HG02759 (cell line): ENCODE measurements around the gene DBF4B.
"Not testable (repeated sequence)": the region's sequence is repeated elsewhere in the genome, so short reads cannot be mapped to it uniquely, and the experiment has no call there.

Experiments used
- ATAC-seq: cut with Tn5 transposase; IDR thresholded peaks from one replicate; pipeline ENCODE4 v1.9.1; 2021; ENCODE audit warnings: mild to moderate bottlenecking, moderate library complexity; ENCODE audit not compliant: unreplicated experiment

Gene DBF4B

DNA sequence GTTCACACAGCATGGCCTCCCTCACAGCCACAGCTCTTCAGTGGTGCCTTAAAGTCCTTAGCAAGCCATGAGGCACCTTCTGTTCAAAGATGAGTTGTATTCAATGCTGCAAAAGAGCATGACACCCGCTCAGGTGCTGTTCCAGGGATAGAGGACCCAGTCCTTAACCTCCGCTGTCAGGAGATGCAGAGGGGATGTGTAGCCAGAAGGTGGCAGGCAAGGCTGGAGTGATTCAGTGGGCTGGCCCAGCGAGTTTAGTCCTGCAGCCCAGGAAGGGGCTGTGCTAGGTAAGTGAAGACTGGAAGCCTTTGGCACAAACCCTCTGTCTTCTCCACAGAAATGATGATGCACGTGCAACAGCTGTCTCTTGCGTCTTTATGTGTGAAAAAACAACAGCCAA is 25.3 kb downstream of the DBF4B start:
- no peak for ATAC-seq

DNA sequence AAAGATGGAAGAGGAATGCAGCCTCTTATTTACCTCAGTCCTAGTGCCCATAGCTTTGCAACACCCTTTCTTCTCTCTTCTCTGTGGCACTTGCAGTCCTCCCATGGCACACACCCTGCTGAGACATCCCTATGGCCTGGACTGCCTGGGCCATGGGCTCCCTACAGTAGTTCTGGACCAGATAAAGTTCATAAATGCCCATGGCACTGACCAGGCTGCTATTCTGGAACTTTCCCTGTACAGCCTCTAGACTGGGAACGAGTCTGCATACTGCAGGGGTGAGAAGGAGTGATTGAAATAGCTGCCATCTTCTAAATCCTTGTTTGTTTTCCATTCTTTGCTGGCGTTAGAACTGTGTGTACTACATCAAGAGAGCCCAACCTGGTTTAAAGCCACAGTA is 25.8 kb downstream of the DBF4B start:
- no peak for ATAC-seq

DNA sequence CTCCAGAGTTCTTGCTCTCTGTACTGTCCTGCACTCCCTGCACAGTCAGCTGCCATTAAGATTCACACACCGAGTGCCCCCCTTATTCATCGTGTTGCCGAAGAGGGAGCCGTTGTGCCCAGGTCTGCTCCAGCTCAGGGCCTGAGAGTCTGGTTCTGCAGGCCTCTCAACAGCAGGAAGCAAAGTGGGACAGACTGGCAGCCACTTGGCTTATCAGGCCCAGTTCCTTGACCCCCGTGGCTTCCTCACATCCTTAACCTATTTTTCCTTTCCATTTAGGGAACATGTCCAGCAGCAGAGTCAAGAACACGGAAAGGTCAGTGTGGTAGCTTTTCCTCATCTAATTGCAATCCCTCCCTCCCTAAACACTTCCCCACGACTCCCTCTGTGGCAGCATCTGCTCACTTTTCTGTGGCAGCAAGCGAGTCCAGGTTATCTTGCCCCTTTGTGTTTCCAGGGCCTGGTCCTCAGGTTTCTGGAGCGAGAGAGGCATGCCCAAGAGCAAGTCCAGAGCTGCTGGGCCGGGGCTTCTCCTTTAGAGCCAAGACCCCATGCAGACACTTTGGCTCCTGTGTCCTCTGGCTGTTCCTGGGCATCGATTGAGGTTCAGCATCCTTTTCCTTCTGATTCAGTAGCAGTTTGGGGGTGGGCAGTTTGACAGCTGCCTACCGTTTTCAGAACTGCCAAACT is 28.2 kb downstream of the DBF4B start:
- no peak for ATAC-seq

DNA sequence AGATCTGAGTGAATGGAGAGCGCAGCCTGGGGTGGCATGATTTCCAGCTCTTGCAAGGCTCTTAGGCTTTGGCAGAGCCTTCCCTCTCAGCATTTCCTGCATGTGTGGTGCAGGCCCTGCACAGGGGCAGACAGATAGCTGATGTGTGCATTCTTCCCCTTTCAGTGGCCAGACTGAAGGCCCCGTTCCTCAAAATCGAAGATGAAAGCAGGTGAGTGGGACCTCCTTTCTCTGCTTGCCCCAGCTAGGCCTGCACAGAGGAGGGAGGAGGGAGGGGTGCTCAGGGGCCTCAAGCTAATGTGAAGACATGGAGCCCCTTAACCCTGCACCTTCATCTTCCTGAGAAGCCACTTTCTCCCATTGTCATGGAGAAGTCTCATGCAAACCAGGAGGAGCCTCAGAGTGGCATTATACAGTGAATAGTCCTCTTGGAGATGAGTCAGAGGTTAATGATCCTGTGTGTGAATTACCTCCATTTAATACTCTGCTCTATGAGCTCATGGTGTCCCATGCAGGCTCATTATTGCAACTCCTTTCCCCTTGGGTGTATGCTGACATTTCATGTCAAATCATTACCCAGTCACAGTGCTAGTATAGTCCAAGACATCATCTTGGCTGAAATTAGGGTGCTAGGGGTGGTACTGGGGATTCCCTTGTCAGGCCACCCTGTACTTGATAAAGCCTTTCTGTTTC is 29.9 kb downstream of the DBF4B start:
- peak; percentile 39 for ATAC-seq

DNA sequence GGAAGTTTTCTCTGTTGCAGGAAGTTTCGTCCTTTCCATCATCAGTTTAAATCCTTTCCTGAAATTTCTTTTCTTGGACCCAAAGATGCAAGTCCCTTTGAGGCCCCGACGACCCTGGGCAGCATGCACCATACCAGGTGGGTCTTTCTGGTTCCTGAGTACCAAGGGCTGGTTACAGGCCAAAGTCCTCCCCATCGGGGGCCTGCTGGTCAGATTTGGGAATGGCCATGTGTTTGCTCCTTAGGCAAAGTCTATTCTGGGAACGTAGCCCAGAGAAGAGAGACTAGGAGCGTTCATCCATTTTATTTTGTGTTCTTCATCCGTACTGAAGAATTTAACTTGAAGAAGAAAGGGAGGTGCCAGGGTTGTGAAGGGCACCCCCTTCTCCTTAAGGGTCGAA is 32.9 kb downstream of the DBF4B start:
- no peak for ATAC-seq

DNA sequence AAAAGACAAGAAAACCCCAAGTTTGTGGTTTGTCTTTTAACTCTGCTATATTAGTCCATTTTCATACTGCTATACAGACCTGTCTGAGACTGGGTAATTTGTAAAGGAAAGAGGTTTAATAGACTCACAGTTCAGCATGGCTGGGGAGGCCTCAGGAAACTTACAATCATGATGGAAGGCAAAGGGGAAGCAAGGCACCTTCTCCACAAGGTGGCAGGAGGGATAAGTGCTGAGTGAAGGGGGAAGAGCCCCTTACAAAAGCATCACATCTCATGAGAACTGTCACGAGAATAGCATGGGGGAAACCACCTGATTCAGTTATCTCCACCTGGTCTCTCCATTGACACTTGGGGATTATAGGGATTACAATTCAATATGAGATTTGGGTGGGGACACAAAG is 36.8 kb downstream of the DBF4B start:
- no peak for ATAC-seq

DNA sequence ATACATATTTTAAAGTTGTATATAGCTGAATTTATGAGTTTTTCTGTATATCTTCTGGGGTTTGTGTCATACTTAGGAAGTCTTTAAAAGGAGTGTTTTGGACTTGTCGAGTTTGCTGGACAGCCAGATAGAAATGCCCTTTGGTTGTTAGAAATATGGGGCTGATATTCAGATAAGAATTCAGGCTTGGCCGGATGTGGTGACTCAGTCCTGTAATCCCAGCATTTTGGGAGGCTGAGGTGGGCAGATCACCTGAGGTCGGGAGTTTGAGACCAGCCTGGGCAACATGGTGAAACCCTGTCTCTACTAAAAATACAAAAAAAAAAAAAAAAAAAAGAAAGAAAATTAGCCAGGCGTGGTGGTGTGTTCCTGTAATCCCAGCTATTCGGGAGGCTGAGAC is 37.3 kb downstream of the DBF4B start:
- ATAC-seq: not testable (repeated sequence)

DNA sequence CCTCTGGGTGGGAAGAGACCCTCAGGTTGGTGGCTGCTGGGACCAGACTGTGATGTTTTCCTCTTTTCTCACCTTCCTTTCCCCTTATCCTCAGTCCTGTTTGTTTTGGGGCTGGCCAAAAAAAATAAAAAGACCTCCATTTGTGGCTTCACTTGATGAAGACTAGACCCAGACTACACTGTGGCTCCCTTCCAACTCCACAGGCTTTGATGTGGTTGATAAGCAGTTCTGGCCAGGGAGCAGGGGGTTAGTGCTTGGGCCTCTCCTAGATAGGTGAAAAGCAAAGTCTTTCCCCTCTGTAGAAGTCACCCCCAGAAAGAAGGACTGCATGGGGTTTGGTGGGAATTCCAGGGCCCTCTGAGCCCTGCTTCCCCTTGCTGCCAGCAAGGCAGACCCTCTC is 39.1 kb downstream of the DBF4B start:
- no peak for ATAC-seq

DNA sequence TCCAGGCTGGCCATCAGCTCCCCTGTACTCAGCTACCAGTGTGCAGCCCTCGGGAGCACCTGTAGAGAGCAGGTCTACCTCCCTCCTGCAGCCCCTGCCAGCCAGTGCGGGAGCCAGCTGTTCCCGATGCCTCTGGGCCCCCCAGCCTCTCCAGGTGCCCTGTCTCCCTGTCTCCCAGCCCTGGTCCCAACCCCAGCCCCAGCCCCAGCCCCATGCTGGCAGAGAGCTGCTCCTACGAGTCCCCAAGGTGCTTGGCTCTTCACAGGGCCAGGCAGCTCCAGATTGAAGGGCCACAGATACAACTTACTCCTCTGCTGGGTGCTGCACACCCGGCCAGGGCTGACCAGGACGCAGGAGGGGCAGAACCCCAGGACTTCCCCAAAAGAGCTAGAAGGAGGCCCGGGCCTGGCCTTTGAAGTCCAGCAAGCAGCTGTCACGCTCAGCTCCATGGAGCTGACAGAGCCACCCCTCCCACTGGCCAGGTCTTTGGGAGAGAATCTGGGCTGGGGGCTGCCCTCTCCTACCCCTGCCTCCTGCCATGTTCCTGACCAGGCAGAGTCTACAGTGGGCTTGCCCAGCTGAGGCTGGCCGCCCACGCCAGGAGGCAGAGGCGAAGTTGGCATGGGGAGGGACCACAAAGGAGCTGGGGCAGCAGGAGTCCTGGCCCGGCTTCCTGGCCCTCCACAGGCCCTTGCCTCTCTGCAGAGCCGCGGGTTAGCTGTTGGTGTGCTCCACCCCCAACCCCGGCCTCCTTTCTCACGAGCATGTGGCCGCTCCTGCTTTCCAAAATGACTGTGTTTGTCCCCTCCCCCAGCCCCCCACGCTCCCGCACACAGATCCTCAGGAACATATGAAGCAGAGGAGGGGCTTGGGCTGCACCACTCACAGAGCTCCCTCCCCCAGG is 40.9 kb downstream of the DBF4B start:
- ATAC-seq: no peak

DNA sequence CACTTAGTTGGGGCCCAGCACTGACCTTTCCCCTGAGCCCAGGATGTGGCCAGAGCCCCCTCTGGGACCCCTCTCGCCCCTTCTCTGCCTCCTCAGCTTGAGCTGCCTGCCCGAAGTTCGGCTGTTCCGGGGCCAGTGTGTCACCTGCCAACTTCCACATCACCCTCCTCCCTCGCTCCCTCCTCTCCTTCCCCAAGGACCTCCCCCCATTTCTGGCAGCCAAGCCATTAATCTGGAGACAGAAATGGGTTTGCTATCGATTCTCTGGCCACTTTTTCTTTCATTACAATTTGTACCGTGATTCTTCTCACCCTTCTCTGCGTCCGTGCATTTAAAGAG is 41.5 kb downstream of the DBF4B start:
- no peak for ATAC-seq

DNA sequence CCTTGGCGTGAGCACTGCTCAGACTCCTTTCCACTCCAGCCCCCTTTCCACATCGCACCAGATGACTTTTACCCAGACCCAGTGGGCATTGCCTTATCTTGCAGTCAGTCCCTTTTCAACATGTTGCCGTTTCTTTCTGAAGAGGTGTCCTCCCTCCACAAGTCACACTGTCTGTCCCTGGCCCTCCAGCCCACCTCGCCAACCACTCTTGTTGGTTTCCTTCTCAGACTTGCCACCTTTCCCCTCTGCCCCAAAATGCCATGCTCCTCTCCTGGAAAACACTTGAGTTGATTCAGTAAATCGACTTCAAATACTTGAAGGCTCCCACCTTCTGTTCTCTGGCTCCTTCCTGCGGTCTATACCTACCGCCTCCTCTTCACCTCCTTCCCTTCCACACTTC is 42.9 kb downstream of the DBF4B start:
- ATAC-seq: no peak

DNA sequence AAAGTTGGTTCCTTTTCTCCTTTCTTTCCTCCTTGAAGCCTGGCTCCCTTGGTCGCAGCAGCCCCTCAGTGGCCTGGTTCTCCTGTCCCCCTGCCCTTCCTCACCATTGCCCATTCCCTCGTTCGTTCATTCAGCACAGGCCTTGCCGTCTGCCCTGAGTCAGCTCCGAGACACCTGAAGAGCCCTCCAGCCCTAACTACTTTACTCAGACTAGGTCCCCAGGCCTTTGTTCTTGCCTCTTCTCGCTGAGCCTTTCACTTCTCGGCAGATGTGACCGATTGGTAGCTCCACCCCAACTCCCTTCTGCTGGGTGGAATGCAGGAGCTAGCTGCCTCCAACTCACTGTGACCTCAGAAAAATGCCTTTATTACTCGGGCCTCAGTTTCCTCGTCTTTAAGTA is 43.3 kb downstream of the DBF4B start:
- no peak for ATAC-seq

DNA sequence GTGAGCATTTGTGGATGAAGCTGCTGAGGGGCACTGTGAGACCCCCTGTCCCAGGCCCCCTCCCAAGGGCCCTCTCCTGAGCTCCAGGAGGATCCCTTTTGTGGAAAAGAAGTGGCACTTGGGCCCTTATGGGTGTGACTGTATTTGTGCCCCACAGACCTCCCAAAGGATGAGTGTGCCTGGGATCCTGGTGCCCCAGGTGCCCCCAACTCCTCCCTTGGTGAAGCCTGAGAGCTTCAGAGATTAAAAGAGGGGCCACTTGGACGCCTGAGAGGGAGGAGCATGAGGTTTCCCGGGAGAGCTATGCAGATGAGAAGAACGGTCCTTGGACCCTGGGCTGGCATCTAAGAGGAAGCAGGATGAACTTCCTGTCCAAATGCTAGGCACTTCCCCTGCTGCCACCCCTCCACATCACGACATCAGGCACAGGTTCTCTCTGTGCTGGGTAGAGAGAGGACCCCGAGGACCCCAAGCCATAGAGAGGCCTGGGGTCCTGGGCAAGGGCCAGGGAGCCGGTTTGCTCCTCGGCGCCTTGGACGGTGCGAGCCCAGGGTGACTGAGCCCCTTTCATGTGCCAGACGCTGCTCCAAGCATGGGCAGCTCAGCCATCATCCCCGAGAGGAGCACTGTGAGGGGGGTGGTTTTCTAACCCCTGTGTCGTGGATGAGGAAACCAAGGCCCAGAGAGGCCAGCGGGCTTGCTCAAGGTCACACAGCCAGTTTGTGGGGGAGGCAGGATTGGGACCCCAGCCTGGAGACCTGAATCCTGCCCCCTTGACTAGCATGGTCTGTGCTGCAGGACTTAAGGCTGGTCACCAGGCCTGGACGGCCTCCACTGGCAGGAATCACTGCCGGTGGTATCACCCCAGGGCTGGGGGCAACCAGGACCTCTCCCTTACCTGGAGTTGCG is 44.7 kb downstream of the DBF4B start:
- no peak for ATAC-seq

DNA sequence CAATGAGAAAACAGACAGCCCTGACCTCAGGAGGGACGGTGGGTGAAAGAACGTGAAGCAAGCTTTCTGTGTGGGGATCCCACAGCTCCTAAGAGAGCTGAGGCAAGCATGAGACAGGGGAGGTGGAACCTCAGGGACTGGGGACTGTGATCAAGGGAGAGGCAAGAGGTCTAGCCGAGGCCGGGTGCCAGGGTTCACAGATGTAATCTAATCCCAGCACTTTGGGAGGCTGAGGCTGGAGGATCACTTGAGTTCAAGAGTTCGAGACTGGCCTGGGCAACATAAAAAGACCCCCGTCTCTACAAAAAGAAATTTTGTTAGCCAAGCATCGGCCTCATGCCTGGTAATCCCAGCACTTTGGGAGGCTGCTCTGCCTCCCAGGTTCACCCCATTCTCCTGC is 45.8 kb downstream of the DBF4B start:
- ATAC-seq: no peak

DNA sequence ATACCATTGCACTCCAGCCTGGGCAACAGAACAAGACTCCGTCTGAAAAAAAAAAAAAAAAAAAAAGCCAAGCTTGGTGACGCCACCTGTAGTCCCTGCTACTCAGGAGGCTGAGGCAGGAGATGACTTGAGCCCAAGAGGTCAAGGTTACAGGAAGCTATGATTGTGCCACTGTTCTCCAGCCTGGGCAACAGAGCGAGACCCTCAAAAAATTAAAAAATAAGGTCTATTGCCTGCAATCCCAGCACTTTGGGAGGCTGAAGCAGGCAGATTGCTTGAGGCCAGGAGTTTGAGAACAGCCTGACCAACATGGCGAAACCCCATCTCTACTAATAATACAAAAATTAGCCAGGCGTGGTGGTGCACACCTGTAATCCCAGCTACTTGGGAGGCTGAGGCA is 46.7 kb downstream of the DBF4B start:
- not testable (repeated sequence) for ATAC-seq

DNA sequence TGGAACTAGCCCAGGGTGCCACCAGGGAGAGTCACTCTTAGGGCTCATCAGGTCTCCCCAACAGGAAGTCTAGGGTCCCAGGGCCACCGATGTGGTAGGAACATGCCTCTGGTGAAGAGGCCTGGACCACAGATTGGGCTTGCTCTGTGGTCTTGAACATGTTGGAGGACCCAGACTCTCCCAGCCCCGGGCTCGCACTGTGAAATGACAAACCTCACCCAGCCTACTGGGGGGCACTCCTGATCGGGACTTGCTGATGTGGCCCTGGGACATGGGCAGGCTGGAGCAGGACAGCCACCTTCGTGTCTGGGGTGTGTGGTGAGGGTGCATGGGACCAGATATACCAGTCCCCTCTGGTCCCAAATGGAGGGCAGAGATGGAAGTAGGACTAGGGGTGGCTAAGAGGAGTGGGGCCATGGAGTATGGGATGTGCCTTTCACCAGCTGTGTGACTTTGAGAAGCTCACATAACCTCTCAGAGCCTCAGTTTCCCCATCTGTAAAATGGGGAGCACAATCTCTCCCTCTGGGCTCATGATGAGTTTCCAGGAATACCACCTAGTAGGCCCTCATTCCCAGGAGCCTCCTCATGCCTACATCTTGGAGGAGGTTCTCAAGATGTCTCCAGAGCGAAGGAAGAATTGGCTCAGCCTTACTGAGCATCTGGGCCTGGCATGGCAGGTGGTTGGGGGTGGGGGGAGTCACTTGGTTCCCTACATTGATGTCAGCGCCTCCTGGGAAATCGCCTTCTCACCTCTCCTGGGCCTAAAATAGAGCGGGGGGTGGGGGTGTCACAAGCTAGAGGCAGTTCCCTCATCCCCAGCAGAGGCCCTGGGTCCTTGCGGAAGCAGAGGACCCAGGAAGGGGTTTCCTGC is 48.8 kb downstream of the DBF4B start:
- no peak for ATAC-seq

DNA sequence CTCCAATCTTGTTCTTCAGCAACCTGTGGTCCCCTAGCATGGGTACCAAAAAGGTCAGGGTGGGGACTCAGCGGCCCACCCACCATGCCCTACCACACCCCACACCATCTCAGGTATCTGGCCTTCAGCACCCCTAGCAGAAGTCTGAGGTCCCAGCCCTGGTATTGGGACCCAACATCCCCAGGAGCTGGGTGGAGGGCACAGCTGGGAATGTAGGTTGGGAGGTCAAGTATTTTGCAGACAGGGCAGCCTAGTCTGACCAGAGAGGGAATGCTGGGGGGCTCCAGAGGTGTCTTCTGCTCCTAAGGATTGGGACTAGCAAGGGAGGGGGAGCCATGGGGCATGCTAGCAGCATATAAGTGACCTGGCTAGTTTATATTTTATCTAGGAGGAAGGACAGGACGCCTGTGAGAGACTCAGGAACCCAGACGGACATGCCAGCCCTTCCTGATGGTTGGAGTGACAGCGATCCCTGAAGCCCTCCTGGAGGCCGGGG is 49.5 kb downstream of the DBF4B start:
- ATAC-seq: no peak

DNA sequence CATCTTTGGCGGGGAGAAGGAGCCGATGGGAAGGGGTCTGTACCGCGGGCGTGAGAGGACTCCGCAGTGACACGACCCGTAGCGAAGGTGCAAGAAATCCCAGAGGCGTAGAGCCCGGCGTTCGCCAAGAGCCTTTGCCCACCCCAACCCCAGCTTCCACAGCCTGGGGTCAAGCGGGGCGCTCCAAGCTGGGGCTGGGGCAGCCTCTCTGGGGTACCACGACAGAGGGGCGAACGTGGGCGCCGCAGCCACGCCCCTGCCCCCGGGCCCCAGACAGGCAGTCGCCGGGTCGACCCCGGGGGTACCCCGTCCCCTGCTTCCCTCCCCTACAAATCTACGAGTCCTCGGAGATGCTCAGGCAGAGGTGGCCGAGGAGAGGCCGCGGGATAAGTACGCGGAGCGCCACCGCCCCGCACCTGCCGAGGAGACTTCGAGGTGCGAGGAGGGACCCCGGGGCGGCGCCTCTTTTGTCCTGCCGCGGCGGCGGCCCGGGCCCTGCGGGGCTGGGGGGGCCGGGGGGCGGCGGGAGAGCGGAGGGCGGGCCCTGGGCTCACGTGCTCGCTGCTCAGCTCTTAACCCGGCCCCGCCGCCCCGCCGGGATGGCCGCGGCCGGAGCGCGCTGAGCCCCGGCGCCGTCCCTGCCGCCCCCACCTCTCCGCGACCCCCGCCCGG is 50.1 kb downstream of the DBF4B start, which contains the start of gene ADAM11:
Gene ADAM11, plus strand, starts transcription at position 575 of the 672 bp plus-strand sequence. CDS start 212 bp downstream, outside the sequence.
- ATAC-seq: no peak
